HG03095 (cell line): Measurements from ENCODE around the gene TSPYL4.

Experiments used
- ATAC-seq: cut with Tn5 transposase; IDR thresholded peaks from one replicate; pipeline ENCODE4 v1.9.1; 2021; ENCODE audit warnings: moderate library complexity; ENCODE audit not compliant: unreplicated experiment

The TSPYL4 gene

DNA sequence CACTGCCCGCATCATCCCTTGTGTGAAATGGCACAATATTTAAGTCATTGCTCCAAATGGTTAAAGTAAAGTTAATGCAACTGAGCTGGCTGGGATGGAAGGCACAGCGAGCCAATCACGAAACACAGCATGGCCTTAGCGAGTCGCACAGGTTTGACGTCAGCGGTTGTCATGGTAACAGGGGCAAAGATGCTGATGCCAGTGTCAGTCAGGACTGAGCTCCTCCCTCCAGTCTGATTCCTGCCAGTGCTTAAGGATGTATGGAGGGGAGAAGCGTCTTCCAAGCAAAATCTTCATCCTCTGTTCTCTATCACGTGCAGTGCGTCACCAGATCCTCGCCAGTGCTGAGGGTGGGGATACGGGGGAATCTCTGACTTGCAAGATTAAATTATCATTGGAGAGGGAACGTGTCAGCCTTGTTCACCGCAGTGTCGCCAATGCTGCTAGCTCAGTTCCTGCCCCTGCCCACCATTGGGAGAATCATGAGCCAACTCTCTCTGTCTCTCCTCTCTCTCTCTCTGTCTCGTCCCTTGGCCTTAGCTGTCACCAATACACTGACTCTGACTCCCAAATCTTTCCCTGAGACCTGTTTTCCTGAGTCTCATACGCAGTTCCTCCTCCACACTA is 24.5 kb downstream of the TSPYL4 start:
- no peak for ATAC-seq

DNA sequence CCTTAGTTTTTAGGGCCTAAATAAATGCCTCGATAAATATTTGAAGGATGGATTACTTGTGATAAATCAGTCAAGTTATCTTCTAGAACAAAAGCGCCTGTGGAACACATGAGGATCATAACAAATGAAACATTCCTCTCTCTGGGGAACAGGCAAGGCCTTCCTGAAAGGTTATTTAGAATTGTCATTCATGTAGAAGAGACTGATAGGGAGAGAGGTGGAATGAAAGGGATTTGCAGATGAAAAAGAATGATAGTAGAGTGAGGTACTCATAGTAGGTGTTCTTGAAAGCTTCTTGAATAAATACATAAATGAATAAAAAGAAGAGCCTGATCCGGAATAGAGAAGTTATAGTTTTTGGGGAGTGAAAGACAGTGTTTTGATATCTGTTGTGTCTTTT is 30.5 kb downstream of the TSPYL4 start:
- ATAC-seq = no peak

DNA sequence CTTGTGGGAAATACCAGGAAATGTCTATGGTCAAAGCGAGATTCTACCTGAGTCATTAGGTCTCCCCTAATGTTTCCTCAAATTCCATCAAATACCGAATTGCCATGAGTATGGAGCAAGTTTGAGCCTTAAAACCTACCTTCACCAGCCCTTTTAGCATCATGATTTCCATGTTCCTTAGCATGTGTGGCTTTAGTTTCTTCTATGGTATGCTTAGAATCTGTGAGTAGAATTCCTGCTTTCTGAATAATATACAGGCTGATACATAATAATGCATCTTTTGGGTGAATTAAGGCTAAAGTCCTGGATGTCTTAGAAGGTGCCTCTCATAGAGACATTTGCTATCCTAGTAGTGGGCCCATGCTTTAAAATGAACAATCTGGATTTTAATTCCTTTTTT is 32.0 kb downstream of the TSPYL4 start:
- ATAC-seq = no peak

DNA sequence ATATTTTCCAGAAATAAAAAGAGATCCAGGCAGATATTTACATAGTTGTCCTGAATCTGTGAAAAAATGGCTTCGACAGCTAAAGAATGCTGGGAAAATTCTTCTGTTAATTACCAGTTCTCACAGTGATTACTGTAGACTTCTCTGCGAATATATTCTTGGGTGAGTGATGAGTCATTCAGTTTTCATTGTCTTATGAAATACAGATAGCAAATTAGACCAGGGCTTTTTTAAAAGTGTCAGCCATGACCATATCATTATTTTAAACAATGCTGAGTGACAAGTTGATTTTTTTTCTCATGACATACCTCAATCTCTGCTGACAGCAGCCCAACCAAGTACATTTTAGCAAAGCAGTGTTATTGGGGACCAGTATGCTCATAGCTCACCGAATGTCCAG is 32.8 kb downstream of the TSPYL4 start:
- no peak for ATAC-seq

DNA sequence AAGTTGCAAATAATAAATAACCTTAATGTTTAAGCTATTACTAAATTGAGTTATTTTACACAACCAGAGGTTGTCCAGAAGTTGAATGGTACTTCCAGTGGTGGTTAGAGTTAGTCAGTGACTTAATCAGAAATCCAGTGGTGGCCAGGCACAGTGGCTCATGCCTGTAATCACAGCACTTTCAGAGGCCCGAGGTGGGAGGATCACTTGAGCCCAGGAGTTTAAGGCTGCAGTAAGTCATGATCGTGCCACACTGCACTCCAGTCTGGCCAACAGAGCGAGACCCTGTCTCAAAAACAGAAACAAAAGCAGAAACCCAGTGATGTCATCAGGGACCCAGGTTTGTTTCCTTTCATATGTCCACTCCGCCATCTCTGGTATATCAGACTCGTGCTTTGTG is 35.0 kb downstream of the TSPYL4 start:
- no peak for ATAC-seq

DNA sequence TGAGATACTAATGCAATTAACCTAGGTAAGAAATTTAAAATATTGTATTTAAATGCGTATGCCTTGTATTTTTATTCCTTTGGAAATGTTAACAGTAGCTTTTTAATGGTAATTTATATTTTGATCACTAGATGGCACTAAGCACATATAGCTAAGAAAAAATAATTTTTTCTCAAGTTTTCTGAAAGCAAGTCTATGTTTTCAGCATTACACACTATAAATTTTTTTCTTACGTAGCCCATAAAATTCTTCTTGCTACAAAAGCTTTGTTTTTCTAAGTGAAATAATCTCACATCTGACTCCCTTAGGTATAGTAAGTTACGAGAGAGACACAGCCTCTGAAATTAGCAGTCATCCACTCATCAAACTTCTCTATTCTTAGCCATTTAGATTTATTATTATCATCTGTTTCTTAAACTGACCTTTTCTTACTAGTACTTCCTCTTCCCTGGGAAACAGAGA is 35.7 kb downstream of the TSPYL4 start:
- ATAC-seq = no peak

DNA sequence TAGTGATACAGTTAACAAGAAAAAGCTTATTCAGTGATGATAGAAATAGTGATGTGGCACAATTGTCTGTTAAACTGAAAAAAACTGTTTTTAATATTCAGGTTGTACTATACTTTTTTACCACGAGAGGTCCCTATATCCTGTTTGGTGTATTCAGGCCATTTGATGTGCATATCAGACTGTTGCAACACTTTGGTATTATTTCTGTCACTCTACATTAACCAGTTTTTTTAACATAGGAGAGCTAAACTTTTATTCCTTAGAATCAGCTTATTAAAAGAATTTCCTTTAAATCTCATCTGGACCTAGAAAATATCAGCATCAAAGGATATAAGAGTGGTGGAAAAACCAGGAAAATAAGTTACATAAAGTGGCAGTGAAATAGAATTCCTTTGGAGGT is 36.8 kb downstream of the TSPYL4 start:
- peak; percentile 59 for ATAC-seq

DNA sequence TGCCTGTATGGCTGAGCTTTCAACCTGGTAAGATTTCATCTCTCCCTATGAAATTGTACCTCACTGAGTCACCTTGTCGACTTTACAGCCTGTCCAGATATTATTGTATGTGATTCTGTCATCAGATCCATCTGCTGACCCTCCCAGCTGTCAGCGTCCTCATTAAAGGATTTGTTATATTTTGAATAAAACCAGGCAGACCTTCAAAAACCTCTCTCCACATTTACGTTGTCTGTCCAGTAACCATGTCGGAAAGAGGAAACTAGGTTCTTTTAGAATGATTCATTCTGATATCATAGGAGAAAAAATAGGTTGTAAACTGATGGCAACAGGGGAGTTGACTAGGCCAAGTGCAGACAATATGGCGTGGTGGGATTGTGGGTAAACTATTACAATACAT is 38.5 kb downstream of the TSPYL4 start:
- no peak for ATAC-seq

DNA sequence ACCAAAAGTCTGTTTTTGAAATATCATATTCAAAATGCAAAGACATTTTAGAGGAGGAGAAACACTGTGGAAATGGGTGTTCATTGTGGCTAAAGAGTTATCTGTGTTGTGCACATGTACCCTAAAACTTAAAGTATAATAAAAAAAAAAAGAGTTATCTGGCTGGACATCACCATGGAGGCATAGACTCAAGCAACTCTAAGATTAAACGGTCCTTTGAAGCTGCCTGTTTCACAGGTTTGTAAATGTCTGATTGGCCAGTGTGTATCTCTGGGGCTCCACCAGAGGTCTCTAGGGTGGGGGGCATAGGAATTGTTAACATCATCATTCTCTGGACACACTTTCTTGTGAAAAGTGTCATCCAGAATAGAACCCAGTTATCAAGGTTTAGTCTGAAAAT is 39.2 kb downstream of the TSPYL4 start:
- no peak for ATAC-seq

DNA sequence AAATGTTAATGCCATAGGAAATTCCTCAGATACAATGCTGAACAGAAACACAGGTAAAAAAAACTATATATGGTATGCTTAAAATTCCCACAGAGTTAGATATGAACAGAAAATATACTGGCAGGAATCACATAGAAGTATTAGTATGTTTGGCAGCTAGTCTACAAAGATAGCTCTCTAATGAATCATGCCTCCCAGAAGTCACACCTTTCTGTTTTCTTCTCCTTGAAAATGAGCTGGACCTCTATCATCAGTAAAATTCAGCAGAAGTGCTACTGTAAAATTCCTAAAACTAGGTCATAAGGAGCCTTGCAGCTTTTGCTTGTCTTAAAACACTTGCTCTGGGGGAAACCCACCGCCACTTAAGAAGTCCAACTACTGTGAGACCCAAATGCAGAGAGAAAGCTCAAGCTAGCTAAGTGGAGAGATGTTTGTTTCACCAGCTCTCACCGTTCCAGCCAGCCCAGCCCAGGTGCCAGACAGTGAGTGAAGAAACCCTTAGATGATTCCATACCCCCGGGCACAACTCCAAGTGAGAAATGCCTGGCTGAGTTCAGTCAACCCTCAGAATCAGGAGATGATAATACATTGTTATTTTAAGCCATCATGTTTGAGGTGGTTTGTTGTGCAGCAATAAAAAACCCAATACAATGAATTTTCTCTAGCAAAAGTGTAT is 43.0 kb downstream of the TSPYL4 start:
- ATAC-seq = no peak

DNA sequence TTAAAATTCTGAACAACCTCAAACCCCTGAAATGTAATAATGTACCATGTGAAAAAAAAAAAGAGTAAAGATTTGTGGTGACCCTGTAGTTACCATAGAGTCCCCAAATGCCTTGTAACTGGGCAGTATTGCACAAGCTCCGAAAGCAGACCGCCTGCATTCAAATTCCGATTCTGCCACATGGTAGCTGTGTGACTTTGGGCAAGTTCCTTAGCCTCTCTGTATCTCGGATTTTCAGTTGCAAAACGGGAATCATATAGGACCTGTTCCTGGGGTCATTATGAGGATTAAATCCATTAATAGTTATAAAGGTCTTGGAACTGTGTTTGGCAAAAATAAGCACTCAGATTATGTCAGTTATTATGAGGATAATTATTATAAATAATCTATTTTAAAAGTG is 43.6 kb downstream of the TSPYL4 start:
- ATAC-seq = no peak

DNA sequence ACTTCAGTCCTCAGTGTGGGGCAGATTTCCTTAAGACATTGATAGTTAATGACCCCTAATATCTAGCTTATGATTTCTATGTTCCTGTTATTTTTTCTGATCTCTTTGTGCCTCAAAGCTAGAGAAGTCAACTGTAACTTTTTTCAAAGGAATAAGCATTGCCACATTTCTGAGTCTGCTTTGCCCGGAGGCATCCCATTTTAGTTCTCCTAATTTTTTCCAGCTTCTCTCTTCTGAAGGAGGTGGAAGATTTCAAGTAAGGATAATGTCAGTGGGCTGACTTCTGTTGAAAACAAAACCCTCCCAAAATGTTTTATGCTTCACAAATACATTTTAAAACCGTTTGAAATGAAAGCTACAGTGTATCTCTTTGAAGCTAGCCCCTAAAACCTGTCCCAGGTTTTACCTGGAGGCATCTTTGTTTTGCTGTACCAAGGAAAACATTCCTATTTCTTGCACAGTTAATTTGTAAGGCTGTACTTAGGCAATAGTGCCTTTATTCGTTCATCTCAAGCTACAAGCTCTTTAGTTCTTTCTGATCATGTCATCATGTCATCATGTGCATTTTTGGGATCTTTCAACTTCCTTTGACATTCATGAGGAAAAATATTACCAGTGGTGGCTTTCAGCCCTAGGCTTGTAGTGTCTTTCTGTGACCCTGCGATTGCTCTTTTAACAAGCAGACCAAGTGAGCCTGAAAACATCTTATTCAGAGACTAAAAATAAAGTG is 45.7 kb downstream of the TSPYL4 start:
- ATAC-seq = no peak

DNA sequence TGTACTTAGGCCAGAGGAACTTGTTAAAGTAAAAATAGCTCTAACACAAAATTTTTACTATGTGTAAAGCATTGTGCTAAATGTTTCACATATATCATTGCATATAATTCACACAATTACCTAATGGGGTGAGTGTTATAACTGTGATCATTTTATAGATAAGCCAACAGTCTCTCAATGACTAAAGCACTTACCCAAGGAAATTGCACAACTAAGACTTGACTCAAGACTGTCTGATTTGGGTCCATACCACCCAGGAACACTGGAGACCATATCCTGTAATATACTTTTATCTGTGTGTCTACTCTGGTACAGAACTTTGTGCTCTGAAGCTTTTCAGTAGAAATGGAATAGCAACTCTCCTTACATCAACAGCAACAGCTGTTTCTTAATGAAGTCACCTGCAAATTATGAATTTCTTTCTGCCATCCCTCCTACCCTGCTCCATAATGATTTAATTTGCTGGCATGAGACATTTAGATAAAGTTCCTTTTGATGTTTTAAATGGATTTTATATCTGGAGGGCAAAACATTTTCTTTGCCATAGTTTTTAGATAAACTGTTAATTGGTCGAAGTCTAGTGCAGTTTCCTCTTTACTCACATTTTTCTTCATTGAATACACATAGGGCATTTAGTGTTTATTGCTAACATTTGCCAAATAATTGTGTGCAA is 47.5 kb downstream of the TSPYL4 start:
- ATAC-seq = no peak

DNA sequence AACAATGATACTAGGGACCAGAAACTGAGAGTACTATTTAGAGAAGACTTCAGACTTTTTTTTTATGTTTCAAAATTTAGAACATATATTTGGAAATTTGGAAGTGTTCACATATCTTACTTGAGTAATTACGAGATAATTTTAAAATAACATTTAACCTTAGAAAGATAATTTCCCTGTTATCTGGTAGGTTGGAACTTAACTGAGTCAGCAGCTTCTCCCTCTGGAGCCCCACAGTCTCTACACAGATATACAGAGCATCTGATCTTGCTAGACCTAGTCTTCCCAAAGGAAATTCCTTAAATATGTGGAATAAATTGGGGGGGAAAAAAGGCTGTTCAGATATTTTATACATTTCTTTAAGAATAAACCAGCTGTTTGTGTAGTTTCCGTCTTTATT is 48.6 kb downstream of the TSPYL4 start:
- no peak for ATAC-seq

DNA sequence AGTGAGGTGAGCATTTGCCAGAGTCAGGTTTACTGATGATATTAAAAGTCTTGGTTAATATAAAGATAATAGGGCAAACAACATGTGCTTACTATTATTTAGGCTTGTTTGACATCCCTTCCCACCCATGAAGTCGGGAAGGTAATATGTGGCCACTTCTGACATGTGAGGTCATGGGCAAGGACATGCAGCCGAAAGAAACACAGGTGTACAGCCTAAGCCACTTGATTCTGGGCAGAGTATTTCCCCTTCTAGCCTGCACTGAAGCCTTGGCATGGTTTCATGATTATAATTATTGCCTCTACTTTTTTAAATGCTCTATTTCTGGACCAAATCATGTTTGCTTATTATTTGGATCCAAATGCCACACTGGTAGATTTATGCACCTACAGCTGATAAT is 52.3 kb downstream of the TSPYL4 start:
- ATAC-seq = no peak

DNA sequence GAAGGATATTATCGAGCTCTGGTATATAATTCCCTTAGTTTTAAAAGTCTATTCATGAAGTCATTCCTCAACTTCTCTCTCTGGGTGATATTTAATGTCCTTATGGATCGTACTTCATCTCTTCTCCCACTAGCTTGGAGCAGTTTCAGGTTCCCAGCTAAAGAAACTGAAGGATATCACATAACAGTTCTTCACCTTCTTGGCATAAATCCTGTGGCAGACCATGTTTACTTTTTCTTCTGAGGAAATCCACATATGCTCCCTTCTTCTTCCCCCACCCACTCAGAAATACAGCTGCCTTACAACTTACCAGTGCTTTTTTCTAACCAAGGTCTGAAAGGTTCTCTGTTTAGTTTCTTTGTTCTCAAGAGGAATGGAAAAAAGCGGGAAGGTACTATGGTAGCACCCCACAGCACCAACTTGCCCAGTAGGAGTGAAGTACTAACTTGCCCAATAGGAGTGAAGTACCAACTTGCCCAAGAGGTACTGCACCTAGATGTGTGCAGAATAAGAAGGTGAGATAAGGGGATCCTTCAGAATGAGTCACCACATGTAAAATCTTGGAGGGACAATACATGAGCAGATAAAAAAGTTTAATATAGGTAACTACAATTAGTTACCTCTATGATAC is 53.1 kb downstream of the TSPYL4 start:
- no peak for ATAC-seq
